ENCODE data around the gene MYMK. TPM values are rescaled to one million over a fixed set of nuclear protein-coding genes. Genes with fewer than 3 reads are reported as not detected.

MYMK gene
- total RNA-seq, 2 experiments from 2014 or later: not detected

- Mint-ChIP-seq H3K27me3 (peaks cover 2% of the 10 kb centered on the region), H3K4me1 (peaks cover 3% of the 10 kb centered on the region), H3K4me3 (no peak overlapping the region), H3K27ac (no peak overlapping the region), H3K9me3 (ENCODE audit: low read depth) (no peaks in the 10 kb centered on the region), H3K36me3 (ENCODE audit: low read depth) (no peaks in the 10 kb centered on the region)
- intact Hi-C loops (cut with DNase I, micrococcal nuclease): no loop called here
- ChIA-PET POLR2A (no interaction called here), CTCF (no interaction called here)
- no peak for DNase-seq
- ATAC-seq: no peak
Measured at GRCh38 chr9:133538851-133539833, 14.4 kb upstream of the MYMK start.

- Mint-ChIP-seq H3K36me3 (ENCODE audit: low read depth) (no peaks in the 10 kb centered on the region), H3K9me3 (ENCODE audit: low read depth) (no peaks in the 10 kb centered on the region), H3K27ac (no peak overlapping the region), H3K27me3 (peaks cover 5% of the 10 kb centered on the region), H3K4me3 (no peak overlapping the region), H3K4me1 (peaks cover 11% of the 10 kb centered on the region)
- POLR2A ChIA-PET: no interaction called here
- no peak for DNase-seq
- intact Hi-C loops (cut with DNase I, micrococcal nuclease): no loop called here
- CTCF ChIA-PET: no interaction called here
- no peak for ATAC-seq
Measured at GRCh38 chr9:133538176-133538575, 13.4 kb upstream of the MYMK start.

GRCh38 chr9:133537257-133537656, 12.5 kb upstream of the MYMK start:
- no peak overlapping the region for H3K4me3 Mint-ChIP-seq
- ATAC-seq: no peak
- H3K9me3 Mint-ChIP-seq (ENCODE audit: low read depth): no peaks in the 10 kb centered on the region
- no peak for DNase-seq
- H3K4me1 Mint-ChIP-seq: peaks cover 18% of the 10 kb centered on the region
- H3K27ac Mint-ChIP-seq: no peak overlapping the region
- H3K27me3 Mint-ChIP-seq: peaks cover 6% of the 10 kb centered on the region
- CTCF ChIA-PET: interaction anchor here (0.5 kb wide), 1 partner anchor 300 kb away, joined by 3 read pairs; no protein-coding TSS in a partner anchor
- H3K36me3 Mint-ChIP-seq (ENCODE audit: low read depth): no peaks in the 10 kb centered on the region
- POLR2A ChIA-PET: no interaction called here
- intact Hi-C loops (cut with DNase I, micrococcal nuclease): no loop called here

- Mint-ChIP-seq H3K9me3 (ENCODE audit: low read depth) (no peaks in the 10 kb centered on the region), H3K27ac (no peak overlapping the region), H3K4me1 (peaks cover 18% of the 10 kb centered on the region), H3K36me3 (ENCODE audit: low read depth) (no peaks in the 10 kb centered on the region), H3K27me3 (peaks cover 6% of the 10 kb centered on the region), H3K4me3 (no peak overlapping the region)
- POLR2A ChIA-PET: no interaction called here
- intact Hi-C loops (cut with DNase I, micrococcal nuclease): no loop called here
- CTCF ChIA-PET: interaction anchor here (0.6 to 1.1 kb wide), 2 partner anchors 49 to 52 kb away, joined by 3 read pairs; no protein-coding TSS in a partner anchor
- ATAC-seq (no peak), DNase-seq (no peak)
Measured at GRCh38 chr9:133536536-133536935, 11.8 kb upstream of the MYMK start.

GRCh38 chr9:133536080-133536479, 11.3 kb upstream of the MYMK start:
- POLR2A ChIA-PET: no interaction called here
- peaks cover 6% of the 10 kb centered on the region for H3K27me3 Mint-ChIP-seq

DNA sequence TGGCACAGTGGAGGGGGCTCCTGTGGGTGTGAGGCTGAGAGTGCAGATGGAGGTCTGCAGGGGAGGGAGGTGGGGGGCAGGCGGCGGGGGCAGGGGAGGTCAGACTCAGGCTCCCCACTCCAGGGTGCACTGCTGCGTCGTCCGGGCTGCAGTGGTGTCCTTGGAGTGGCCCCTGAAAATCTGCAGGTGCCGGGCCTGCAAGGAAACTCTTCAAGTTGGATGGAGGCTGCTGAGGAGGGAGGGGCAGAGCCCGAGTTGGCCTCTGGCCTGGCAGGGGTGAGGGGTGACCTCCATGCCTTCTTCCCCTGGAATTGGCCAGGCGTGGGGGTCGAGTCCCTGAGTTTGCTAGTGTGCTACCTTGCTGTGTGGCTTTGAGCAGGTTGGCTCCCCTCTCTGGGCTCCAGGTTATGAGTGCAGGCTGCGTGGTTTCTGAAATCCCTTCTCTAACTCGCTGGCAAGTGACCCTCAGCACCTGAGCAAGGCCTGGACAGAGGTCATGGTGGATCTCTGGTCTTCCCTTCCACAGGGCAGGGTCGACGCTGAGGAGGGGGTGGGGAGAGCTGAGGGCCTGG, 10.6 kb upstream of the MYMK start:
- Mint-ChIP-seq H3K36me3 (ENCODE audit: low read depth) (no peaks in the 10 kb centered on the region), H3K27ac (no peak overlapping the region), H3K27me3 (peaks cover 6% of the 10 kb centered on the region), H3K4me3 (no peak overlapping the region), H3K4me1 (peaks cover 18% of the 10 kb centered on the region), H3K9me3 (ENCODE audit: low read depth) (no peaks in the 10 kb centered on the region)
- DNase-seq (no peak), ATAC-seq (no peak)
- intact Hi-C loops (cut with DNase I, micrococcal nuclease): no loop called here
- POLR2A ChIA-PET: no interaction called here
- CTCF ChIA-PET: no interaction called here

More at GRCh38 chr9:133536080-133536479, 11.3 kb upstream of the MYMK start:
- ATAC-seq: no peak
- intact Hi-C loops (cut with DNase I, micrococcal nuclease): no loop called here
- H3K4me1 Mint-ChIP-seq: peaks cover 18% of the 10 kb centered on the region
- H3K4me3 Mint-ChIP-seq: no peak overlapping the region
- CTCF ChIA-PET: interaction anchor here (0.6 to 1.1 kb wide), 2 partner anchors 50 to 53 kb away, joined by 3 read pairs; no protein-coding TSS in a partner anchor
- no peak overlapping the region for H3K27ac Mint-ChIP-seq
- H3K36me3 Mint-ChIP-seq (ENCODE audit: low read depth): no peaks in the 10 kb centered on the region
- H3K9me3 Mint-ChIP-seq (ENCODE audit: low read depth): no peaks in the 10 kb centered on the region
- no peak for DNase-seq

GRCh38 chr9:133534346-133535291, 9.9 kb upstream of the MYMK start, which contains the start of gene ADAMTSL2:
Gene ADAMTSL2 (plus strand): TSS chr9:133534704. CDS start chr9:133536713, 2,009 bp downstream.
- no peaks in the 10 kb centered on the region for H3K9me3 Mint-ChIP-seq (ENCODE audit: low read depth)
- no peak within 1 kb of the TSS for H3K27ac Mint-ChIP-seq
- DNase-seq (peak; percentile 65), ATAC-seq (peak; percentile 54)
- POLR2A ChIA-PET: no interaction called here
- CTCF ChIA-PET: interaction anchor here (0.9 to 1.0 kb wide), 2 partner anchors 63 to 208 kb away, joined by 4 to 5 read pairs; no protein-coding TSS in a partner anchor
- H3K36me3 Mint-ChIP-seq (ENCODE audit: low read depth): no peaks in the 10 kb centered on the region
- intact Hi-C loops (cut with DNase I, micrococcal nuclease): loop anchor here (5.0 kb wide), 2 partner anchors 193 to 208 kb away; no protein-coding TSS in a partner anchor
- H3K27me3 Mint-ChIP-seq: peaks cover 6% of the 10 kb centered on the region
- H3K4me1 Mint-ChIP-seq: peaks cover 18% of the 10 kb centered on the region
- H3K4me3 Mint-ChIP-seq: peak within 1 kb of the TSS; percentile 35

DNA sequence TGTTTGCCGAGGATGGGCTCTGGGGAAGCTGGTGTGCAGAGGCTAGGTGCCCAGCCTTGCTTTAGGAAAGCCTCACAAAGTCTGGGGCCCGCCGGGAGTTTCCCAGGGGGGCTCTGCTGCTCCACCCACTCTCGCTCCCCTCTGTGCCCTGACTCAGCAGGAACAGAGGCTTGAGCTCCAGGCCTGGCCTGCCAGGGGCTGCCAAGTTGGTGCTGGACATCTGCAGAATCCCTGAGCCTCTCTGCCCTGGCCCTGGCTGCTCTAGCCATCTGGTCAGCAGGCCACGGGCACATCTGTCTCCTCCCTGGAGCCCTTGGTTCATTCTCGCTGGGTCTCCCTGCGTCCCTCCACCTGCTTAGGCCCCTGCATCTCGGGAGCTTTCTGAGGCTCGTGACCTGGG, 9.1 kb upstream of the MYMK start:
- Mint-ChIP-seq H3K27me3 (peaks cover 4% of the 10 kb centered on the region), H3K36me3 (ENCODE audit: low read depth) (no peaks in the 10 kb centered on the region), H3K4me1 (peaks cover 15% of the 10 kb centered on the region), H3K27ac (no peak overlapping the region), H3K4me3 (peak overlapping the region; percentile 35), H3K9me3 (ENCODE audit: low read depth) (no peaks in the 10 kb centered on the region)
- no peak for ATAC-seq
- no peak for DNase-seq
- intact Hi-C loops (cut with DNase I, micrococcal nuclease): loop anchor here (1.0 to 5.0 kb wide), 4 partner anchors 192 to 460 kb away; no protein-coding TSS in a partner anchor
- POLR2A ChIA-PET: no interaction called here
- CTCF ChIA-PET: interaction anchor here (0.6 to 1.0 kb wide), 4 partner anchors 38 to 209 kb away, joined by 3 to 5 read pairs (median 4); no protein-coding TSS in a partner anchor

GRCh38 chr9:133532937-133533668, 8.3 kb upstream of the MYMK start:
- H3K9me3 Mint-ChIP-seq (ENCODE audit: low read depth): no peaks in the 10 kb centered on the region
- intact Hi-C loops (cut with DNase I, micrococcal nuclease): loop anchor here (1.0 to 5.0 kb wide), 4 partner anchors 193 to 461 kb away; no protein-coding TSS in a partner anchor
- no peak overlapping the region for H3K27ac Mint-ChIP-seq
- peak overlapping the region; percentile 16 for H3K4me3 Mint-ChIP-seq
- H3K4me1 Mint-ChIP-seq: peaks cover 15% of the 10 kb centered on the region
- CTCF ChIA-PET: interaction anchor here (0.6 to 1.0 kb wide), 5 partner anchors 37 to 675 kb away, joined by 3 to 5 read pairs (median 3); no protein-coding TSS in a partner anchor
- POLR2A ChIA-PET: no interaction called here
- DNase-seq (peak; percentile 89), ATAC-seq (peak; percentile 82)
- peaks cover 4% of the 10 kb centered on the region for H3K27me3 Mint-ChIP-seq
- H3K36me3 Mint-ChIP-seq (ENCODE audit: low read depth): no peaks in the 10 kb centered on the region

DNA sequence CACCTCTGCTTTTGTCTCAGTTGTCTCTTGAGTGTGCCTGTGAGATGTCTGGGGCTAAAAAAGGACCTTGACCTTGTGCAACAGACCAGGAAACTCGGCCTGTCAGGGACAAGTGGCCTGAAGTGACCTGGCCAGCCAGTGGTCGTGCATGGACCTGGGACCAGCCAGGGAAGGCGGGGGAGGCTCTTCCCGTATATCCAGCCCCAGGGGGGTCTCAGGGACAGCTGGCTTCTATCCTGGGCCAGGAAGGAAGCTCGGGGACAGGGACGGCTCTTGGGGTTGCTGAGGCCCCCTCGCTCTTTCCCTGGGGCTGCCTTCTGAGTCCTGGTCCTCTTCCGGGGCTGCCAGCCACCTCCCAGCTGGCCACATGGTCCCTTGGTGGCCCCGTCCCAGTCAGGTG, 6.5 kb upstream of the MYMK start:
- ChIA-PET CTCF (interaction anchor here (0.6 kb wide), 1 partner anchor 374 kb away, joined by 4 read pairs; no protein-coding TSS in a partner anchor), POLR2A (no interaction called here)
- H3K4me1 Mint-ChIP-seq: peaks cover 19% of the 10 kb centered on the region
- DNase-seq: no peak
- no peak overlapping the region for H3K27ac Mint-ChIP-seq
- no peak overlapping the region for H3K4me3 Mint-ChIP-seq
- intact Hi-C loops (cut with DNase I, micrococcal nuclease): loop anchor here (5.0 kb wide), 2 partner anchors 196 to 211 kb away; no protein-coding TSS in a partner anchor
- ATAC-seq: no peak
- no peaks in the 10 kb centered on the region for H3K9me3 Mint-ChIP-seq (ENCODE audit: low read depth)
- H3K36me3 Mint-ChIP-seq (ENCODE audit: low read depth): no peaks in the 10 kb centered on the region
- peaks cover 4% of the 10 kb centered on the region for H3K27me3 Mint-ChIP-seq
